ENCODE results near the gene MYCBP2.

Gene MYCBP2

GRCh38 chr13:77150651-77151050, 176.2 kb downstream of the MYCBP2 start:
- Histone ChIP-seq H3K4me3 (ENCODE audit: severe bottlenecking) (no peak overlapping the region), H3K27me3 (ENCODE audit: insufficient read depth, poor library complexity, severe bottlenecking) (no peaks in the 10 kb centered on the region), H3K9me3 (ENCODE audit: severe bottlenecking) (no peaks in the 10 kb centered on the region), H3K27ac (ENCODE audit: poor library complexity, severe bottlenecking) (no peak overlapping the region), H3K36me3 (ENCODE audit: low read depth) (peaks cover 26% of the 10 kb centered on the region), H3K4me1 (ENCODE audit: insufficient read depth, poor library complexity, severe bottlenecking) (no peaks in the 10 kb centered on the region)
- DNase-seq (ENCODE audit: low spot score): no peak
- no peak for TF ChIP-seq CTCF (IDR thresholded peaks at IDR 0.05; ENCODE audit: poor library complexity, severe bottlenecking)
- no peak for ATAC-seq (ENCODE audit: low read depth)

- ATAC-seq (ENCODE audit: low read depth): peak; percentile 97
- Histone ChIP-seq H3K9me3 (ENCODE audit: severe bottlenecking) (no peaks in the 10 kb centered on the region), H3K4me1 (ENCODE audit: insufficient read depth, poor library complexity, severe bottlenecking) (peaks cover 10% of the 10 kb centered on the region), H3K36me3 (ENCODE audit: low read depth) (peaks cover 61% of the 10 kb centered on the region), H3K4me3 (ENCODE audit: severe bottlenecking) (no peak overlapping the region), H3K27ac (ENCODE audit: poor library complexity, severe bottlenecking) (no peak overlapping the region), H3K27me3 (ENCODE audit: insufficient read depth, poor library complexity, severe bottlenecking) (no peaks in the 10 kb centered on the region)
- no peak for TF ChIP-seq CTCF (IDR thresholded peaks at IDR 0.05; ENCODE audit: poor library complexity, severe bottlenecking)
- DNase-seq (ENCODE audit: low spot score): no peak
These were observed 183.5 kb downstream of the MYCBP2 start for GRCh38 chr13:77143431-77143830.

- TF ChIP-seq CTCF (IDR thresholded peaks at IDR 0.05; ENCODE audit: poor library complexity, severe bottlenecking): no peak
- no peak for ATAC-seq (ENCODE audit: low read depth)
- DNase-seq (ENCODE audit: low spot score): no peak
- peaks cover 10% of the 10 kb centered on the region for H3K4me1 ChIP-seq (ENCODE audit: insufficient read depth, poor library complexity, severe bottlenecking)
- no peak overlapping the region for H3K27ac ChIP-seq (ENCODE audit: poor library complexity, severe bottlenecking)
- H3K27me3 ChIP-seq (ENCODE audit: insufficient read depth, poor library complexity, severe bottlenecking): no peaks in the 10 kb centered on the region
- peaks cover 55% of the 10 kb centered on the region for H3K36me3 ChIP-seq (ENCODE audit: low read depth)
- no peak overlapping the region for H3K4me3 ChIP-seq (ENCODE audit: severe bottlenecking)
- H3K9me3 ChIP-seq (ENCODE audit: severe bottlenecking): no peaks in the 10 kb centered on the region
These were observed 187.6 kb downstream of the MYCBP2 start for GRCh38 chr13:77139306-77139705.

GRCh38 chr13:77138813-77139212, 188.1 kb downstream of the MYCBP2 start:
- no peak for TF ChIP-seq CTCF (IDR thresholded peaks at IDR 0.05; ENCODE audit: poor library complexity, severe bottlenecking)
- H3K36me3 ChIP-seq (ENCODE audit: low read depth): peaks cover 50% of the 10 kb centered on the region
- no peak overlapping the region for H3K4me3 ChIP-seq (ENCODE audit: severe bottlenecking)
- DNase-seq (ENCODE audit: low spot score): no peak
- H3K4me1 ChIP-seq (ENCODE audit: insufficient read depth, poor library complexity, severe bottlenecking): peaks cover 5% of the 10 kb centered on the region
- no peaks in the 10 kb centered on the region for H3K27me3 ChIP-seq (ENCODE audit: insufficient read depth, poor library complexity, severe bottlenecking)
- no peaks in the 10 kb centered on the region for H3K9me3 ChIP-seq (ENCODE audit: severe bottlenecking)
- no peak overlapping the region for H3K27ac ChIP-seq (ENCODE audit: poor library complexity, severe bottlenecking)
- no peak for ATAC-seq (ENCODE audit: low read depth)

GRCh38 chr13:77136902-77137420, 189.9 kb downstream of the MYCBP2 start:
- no peaks in the 10 kb centered on the region for H3K27me3 ChIP-seq (ENCODE audit: insufficient read depth, poor library complexity, severe bottlenecking)
- TF ChIP-seq CTCF (IDR thresholded peaks at IDR 0.05; ENCODE audit: poor library complexity, severe bottlenecking): no peak
- peaks cover 47% of the 10 kb centered on the region for H3K36me3 ChIP-seq (ENCODE audit: low read depth)
- DNase-seq (ENCODE audit: low spot score) (no peak), ATAC-seq (ENCODE audit: low read depth) (no peak)
- no peak overlapping the region for H3K27ac ChIP-seq (ENCODE audit: poor library complexity, severe bottlenecking)
- no peak overlapping the region for H3K4me3 ChIP-seq (ENCODE audit: severe bottlenecking)
- H3K4me1 ChIP-seq (ENCODE audit: insufficient read depth, poor library complexity, severe bottlenecking): no peaks in the 10 kb centered on the region
- H3K9me3 ChIP-seq (ENCODE audit: severe bottlenecking): no peaks in the 10 kb centered on the region
